ENCODE data around the gene NDC80.
"Not testable (repeated sequence)": the region's sequence is repeated elsewhere in the genome, so short reads cannot be mapped to it uniquely, and the experiment has no call there.

NDC80 gene

GRCh38 chr18:2571200-2572170 is at the start of gene NDC80, which contains the start of gene METTL4:
Gene NDC80 (plus strand): TSS chr18:2571557. CDS start chr18:2572986, 1,429 bp downstream.
Gene METTL4 (minus strand): TSS chr18:2571505. CDS start chr18:2567216, 4,289 bp downstream.
- peak; percentile 66 for DNase-seq (ENCODE audit: low read depth)
- in situ Hi-C loops (cut with HindIII; ENCODE audit: low sequenced_read_pairs): no loop called here
- H3K4me3 ChIP-seq (ENCODE audit: low read depth, low read length): peak within 1 kb of the TSS; percentile 84
- no peak for TF ChIP-seq CTCF (IDR thresholded peaks at IDR 0.05; ENCODE audit: low read depth, low read length, missing control alignments)

- TF ChIP-seq CTCF (IDR thresholded peaks at IDR 0.05; ENCODE audit: low read depth, low read length, missing control alignments): no peak
- in situ Hi-C loops (cut with HindIII; ENCODE audit: low sequenced_read_pairs): no loop called here
- no peak for DNase-seq (ENCODE audit: low read depth)
Measured at GRCh38 chr18:2522112-2522511, 49.2 kb upstream of the NDC80 start.

GRCh38 chr18:2524794-2525198 is 46.6 kb upstream of the NDC80 start:
- DNase-seq (ENCODE audit: low read depth); H3K4me3 ChIP-seq (ENCODE audit: low read depth, low read length); in situ Hi-C loops (cut with HindIII; ENCODE audit: low sequenced_read_pairs): not testable (repeated sequence)

More at GRCh38 chr18:2522112-2522511, 49.2 kb upstream of the NDC80 start:
- no peak overlapping the region for H3K4me3 ChIP-seq (ENCODE audit: low read depth, low read length)

GRCh38 chr18:2526329-2526728 is 45.0 kb upstream of the NDC80 start:
- no peak for DNase-seq (ENCODE audit: low read depth)
- in situ Hi-C loops (cut with HindIII; ENCODE audit: low sequenced_read_pairs): no loop called here
- TF ChIP-seq CTCF (IDR thresholded peaks at IDR 0.05; ENCODE audit: low read depth, low read length, missing control alignments): no peak
- H3K4me3 ChIP-seq (ENCODE audit: low read depth, low read length): no peak overlapping the region

GRCh38 chr18:2529154-2529553 is 42.2 kb upstream of the NDC80 start:
- in situ Hi-C loops (cut with HindIII; ENCODE audit: low sequenced_read_pairs): no loop called here
- no peak for TF ChIP-seq CTCF (IDR thresholded peaks at IDR 0.05; ENCODE audit: low read depth, low read length, missing control alignments)
- no peak overlapping the region for H3K4me3 ChIP-seq (ENCODE audit: low read depth, low read length)
- DNase-seq (ENCODE audit: low read depth): peak; percentile 90

- no peak overlapping the region for H3K4me3 ChIP-seq (ENCODE audit: low read depth, low read length)
- in situ Hi-C loops (cut with HindIII; ENCODE audit: low sequenced_read_pairs): no loop called here
- TF ChIP-seq CTCF (IDR thresholded peaks at IDR 0.05; ENCODE audit: low read depth, low read length, missing control alignments): no peak
Measured at GRCh38 chr18:2531751-2532150, 39.6 kb upstream of the NDC80 start.

GRCh38 chr18:2532797-2533196 is 38.6 kb upstream of the NDC80 start:
- in situ Hi-C loops (cut with HindIII; ENCODE audit: low sequenced_read_pairs): no loop called here
- TF ChIP-seq CTCF (IDR thresholded peaks at IDR 0.05; ENCODE audit: low read depth, low read length, missing control alignments): no peak
- DNase-seq (ENCODE audit: low read depth): no peak
- no peak overlapping the region for H3K4me3 ChIP-seq (ENCODE audit: low read depth, low read length)

More at GRCh38 chr18:2531751-2532150, 39.6 kb upstream of the NDC80 start:
- DNase-seq (ENCODE audit: low read depth): no peak
